GM12873 (cell line): ENCODE data around the gene KRT81.

Experiments
- TF ChIP-seq, protein P1 (sequence below): IDR thresholded peaks from 2 replicates; pipeline ENCODE4 v1.5.1; 2012; ENCODE audit warnings: low read depth, mild to moderate bottlenecking, moderate library complexity, low read length, control low read depth; ENCODE audit not compliant: insufficient read depth; ENCODE audit errors: missing control alignments

The KRT81 gene

DNA sequence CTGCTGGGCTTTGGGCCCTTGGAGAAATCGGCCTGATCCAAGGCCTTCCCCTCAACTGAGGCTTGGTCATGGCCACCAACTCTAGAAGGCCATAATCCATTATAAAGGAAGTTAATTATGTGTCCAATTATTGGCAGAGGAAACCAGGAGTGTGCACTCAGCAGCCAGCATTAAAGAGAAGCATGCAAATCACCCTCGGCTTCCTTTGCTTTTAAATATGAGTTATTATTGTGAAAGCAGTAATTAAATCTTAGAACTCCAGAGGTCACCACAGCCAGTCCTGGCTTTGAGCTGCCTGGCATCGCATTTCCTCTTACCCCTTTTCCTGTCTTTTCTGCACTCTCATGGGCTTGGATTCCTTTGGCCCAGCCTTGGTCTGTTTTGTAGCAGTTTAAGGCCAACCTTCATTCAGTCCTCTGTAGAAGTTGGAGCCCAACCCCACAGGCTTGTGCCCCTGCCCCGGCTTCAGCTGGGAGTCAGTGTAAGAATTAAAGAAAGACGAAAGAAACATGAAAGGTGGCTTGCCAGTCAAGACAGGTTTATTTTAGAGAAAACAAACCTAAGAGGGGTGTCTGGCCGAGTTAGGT is 31.6 kb downstream of the KRT81 start:
- TF ChIP-seq, protein P1, sequence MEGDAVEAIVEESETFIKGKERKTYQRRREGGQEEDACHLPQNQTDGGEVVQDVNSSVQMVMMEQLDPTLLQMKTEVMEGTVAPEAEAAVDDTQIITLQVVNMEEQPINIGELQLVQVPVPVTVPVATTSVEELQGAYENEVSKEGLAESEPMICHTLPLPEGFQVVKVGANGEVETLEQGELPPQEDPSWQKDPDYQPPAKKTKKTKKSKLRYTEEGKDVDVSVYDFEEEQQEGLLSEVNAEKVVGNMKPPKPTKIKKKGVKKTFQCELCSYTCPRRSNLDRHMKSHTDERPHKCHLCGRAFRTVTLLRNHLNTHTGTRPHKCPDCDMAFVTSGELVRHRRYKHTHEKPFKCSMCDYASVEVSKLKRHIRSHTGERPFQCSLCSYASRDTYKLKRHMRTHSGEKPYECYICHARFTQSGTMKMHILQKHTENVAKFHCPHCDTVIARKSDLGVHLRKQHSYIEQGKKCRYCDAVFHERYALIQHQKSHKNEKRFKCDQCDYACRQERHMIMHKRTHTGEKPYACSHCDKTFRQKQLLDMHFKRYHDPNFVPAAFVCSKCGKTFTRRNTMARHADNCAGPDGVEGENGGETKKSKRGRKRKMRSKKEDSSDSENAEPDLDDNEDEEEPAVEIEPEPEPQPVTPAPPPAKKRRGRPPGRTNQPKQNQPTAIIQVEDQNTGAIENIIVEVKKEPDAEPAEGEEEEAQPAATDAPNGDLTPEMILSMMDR = no peak

GRCh38 chr12:52258335-52258901 is 32.9 kb downstream of the KRT81 start:
- TF ChIP-seq, protein P1 = no peak

- TF ChIP-seq, protein P1 = no peak
Measured at GRCh38 chr12:52257074-52257551, 34.2 kb downstream of the KRT81 start.

DNA sequence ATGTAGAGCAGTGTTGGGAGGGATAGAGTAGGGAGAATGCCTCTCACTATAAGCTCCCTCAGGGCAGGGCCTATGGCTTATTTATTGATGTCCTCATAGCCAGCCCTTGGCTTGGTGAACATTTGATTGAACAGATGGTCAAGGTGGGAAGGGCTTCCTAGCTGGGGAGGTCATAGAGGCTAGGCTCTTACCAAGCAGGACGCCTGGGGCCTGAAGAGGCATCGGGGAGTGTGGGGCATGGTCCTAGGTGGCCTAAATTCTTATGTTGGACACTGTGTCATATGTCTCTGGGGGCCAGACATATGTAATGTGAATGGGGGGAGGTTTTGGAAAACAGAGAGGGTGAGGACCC is 34.8 kb downstream of the KRT81 start:
- TF ChIP-seq, protein P1 = no peak

- TF ChIP-seq, protein P1 = no peak
Measured at GRCh38 chr12:52255926-52256583, 35.3 kb downstream of the KRT81 start.

GRCh38 chr12:52254965-52255751 is 36.2 kb downstream of the KRT81 start:
- TF ChIP-seq, protein P1 = no peak
